Activated effector memory CD4-positive, alpha-beta T cell treated with Interleukin-2 at 50 U/mL for 16 hours (primary cell): ENCODE data around the gene TREH.
"Not testable (repeated sequence)": the region's sequence is repeated elsewhere in the genome, so short reads cannot be mapped to it uniquely, and the experiment has no call there.

Experiments used
- DNase-seq: peaks from one replicate; pipeline ENCODE4 v3.0.0-alpha.2; 2020

TREH gene

GRCh38 chr11:118627566-118627965 lies 51.9 kb downstream of the TREH start:
- DNase-seq, result no peak

- no peak for DNase-seq
Measured at GRCh38 chr11:118625976-118626375, 53.5 kb downstream of the TREH start.

GRCh38 chr11:118625036-118625690 lies 54.3 kb downstream of the TREH start:
- no peak for DNase-seq

- DNase-seq, result no peak
Measured at GRCh38 chr11:118623269-118623655, 56.2 kb downstream of the TREH start.

- no peak for DNase-seq
Measured at GRCh38 chr11:118622376-118623268, 56.8 kb downstream of the TREH start.

- no peak for DNase-seq
Measured at GRCh38 chr11:118621784-118622375, 57.6 kb downstream of the TREH start.

- DNase-seq, result no peak
Measured at GRCh38 chr11:118621071-118621783, 58.2 kb downstream of the TREH start.

GRCh38 chr11:118620529-118621070 lies 58.9 kb downstream of the TREH start:
- DNase-seq, result no peak

- DNase-seq, result no peak
Measured at GRCh38 chr11:118619444-118620197, 59.8 kb downstream of the TREH start.

- no peak for DNase-seq
Measured at GRCh38 chr11:118618991-118619375, 60.5 kb downstream of the TREH start.

- DNase-seq, result no peak
Measured at GRCh38 chr11:118618115-118618990, 61.1 kb downstream of the TREH start.

GRCh38 chr11:118615976-118616371 lies 63.5 kb downstream of the TREH start:
- DNase-seq, result no peak

DNA sequence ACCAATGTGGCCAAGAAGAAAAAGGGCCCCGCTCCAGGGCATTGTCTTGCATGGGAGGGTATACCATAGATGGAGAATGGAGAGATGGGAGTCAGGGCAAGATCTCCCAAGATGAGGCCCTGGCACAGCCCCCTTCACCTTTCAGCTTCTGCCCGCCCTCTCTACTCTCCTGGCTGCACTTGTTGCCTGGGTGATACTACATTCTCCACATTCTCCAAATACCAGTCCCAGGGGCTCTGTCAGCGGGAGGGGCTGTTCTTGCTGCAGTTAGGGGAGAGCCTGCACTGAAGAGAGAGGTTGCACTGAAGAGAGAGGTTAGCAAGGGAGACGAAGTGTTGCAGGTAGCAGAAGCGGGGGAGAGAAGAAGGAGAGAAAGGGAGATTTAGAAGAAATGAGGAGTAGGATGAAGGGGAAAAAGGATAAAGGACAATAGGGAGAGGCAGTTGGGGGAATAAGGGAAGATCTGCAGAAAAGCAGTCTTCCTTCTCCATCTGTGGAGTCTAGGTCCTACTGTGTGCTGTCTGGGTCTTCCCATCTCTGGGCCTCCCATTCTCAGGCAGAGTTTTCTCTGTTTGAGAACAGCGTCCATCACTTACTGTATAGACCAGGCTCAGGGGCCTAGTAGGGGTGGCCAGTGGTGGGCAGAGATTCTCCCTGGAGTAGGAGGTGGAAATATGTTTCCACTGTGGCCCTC lies 64.0 kb downstream of the TREH start:
- no peak for DNase-seq

GRCh38 chr11:118614511-118614910 lies 64.9 kb downstream of the TREH start:
- no peak for DNase-seq

GRCh38 chr11:118612378-118612777 lies 67.1 kb downstream of the TREH start:
- no peak for DNase-seq

GRCh38 chr11:118611433-118611795 lies 68.0 kb downstream of the TREH start:
- not testable (repeated sequence) for DNase-seq

DNA sequence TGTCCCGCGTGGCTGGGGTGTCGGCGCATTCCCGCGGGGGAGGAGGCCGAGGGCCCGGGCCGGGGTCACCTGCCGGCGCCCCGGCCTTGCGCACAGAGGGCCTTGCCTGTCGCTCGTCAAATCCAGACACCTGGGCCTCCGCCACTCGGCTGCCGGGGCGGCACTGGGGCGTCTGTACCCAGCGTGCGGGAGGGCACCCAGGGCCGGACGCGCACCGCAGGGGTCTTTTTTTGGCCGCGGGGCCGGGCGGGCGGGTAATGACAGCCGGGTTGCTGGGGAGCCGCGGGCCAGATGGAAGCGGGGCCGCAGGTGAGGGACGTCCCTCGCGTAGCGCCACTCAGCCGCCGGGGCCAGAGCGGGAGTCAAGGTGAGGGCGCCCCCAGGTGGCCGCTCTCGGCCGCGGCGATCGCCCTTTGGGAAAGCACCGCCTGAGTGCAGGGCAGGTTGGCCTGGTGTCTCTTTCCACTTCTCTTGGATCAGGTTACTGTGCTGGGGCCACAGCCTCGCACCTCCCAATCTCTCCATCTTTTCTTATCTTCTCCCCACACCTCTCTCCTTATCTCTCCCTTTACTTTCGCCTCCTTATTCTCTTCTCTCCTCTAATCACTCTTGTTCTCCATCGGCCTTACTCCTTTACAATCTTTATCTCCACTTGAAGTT lies 68.5 kb downstream of the TREH start:
- DNase-seq, result peak; percentile 75

DNA sequence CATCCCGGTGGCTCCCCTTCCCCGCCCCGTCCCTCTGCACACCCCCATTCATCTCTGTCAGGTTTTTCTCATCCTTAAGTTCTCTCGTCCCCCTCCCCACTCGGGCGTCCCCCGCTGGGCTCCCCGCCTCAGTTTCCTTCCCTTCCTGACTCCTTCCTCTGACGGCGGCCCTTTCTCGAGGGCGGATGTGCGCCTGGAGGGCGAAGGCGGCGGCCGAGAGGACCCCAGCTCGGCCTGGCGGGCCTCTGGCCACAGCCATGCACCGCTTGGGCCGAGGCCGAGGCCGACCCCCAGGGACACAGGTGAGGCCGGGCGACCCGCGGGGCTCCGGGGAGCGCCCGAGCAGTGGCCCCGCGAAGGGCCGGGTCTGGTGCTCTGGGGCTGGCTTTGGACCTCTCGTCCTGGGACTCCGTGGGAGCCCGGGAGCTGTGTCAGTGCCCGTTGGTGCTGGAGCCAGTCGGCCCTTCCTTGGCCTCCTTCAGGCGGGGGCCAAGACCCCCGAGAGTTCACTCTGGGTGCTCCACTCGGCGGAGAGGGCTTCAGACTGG lies 69.2 kb downstream of the TREH start:
- DNase-seq, result no peak

DNA sequence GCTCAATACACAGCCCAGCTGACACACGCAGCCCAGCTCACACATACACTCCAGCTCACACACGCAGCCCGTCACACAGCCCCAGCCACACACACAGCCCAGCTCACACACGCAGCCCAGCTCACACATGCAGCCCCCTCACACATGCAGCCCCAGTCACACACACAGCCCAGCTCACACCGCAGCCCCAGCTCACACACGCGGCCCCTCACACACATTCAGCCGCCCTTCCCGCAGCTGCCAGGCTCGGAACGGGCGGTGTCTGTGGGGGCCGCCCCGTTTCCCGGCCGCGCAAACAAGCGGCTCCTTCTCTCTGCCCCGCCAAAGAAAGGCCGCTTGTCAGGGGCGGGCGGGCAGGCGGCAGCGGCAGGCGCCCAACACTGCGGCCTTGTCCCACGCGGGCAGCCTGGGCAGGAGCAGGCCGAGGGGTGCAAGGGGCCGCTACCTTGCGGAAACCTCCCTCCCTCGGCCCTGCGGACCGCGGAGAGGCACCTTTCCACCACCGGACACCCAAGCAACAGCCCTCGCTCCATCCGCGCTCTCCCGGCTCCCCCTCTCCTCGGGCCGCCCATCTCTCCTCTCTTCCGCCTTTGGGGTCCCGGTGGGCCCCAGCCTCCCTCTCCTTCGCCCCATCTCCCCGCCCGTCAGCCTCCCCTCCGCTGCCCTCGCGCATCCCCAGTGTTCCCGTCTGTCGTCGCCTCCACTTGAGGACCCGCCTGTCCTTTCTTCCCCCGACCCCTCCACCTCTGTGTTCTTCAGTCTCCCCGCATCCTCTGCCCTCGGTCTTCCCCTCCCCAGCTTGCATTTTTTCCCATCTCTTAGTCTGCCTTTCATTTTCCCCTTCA lies 69.8 kb downstream of the TREH start:
- DNase-seq, result peak; percentile 9
